Endothelial cell (in vitro differentiated cells): ENCODE results near the gene ETF1. TPM values are rescaled to one million over a fixed set of nuclear protein-coding genes. Genes with fewer than 3 reads are reported as not detected.

Experiments
- DNase-seq: peaks from one replicate; pipeline ENCODE4 v3.0.0; 2021; ENCODE audit warnings: low spot score
- H3K27ac Mint-ChIP-seq: one replicate; pipeline ENCODE4 v1.8.0; 2021; ENCODE audit warnings: mixed read lengths, inconsistent platforms; ENCODE audit not compliant: unreplicated experiment
- H3K27me3 Mint-ChIP-seq: one replicate; pipeline ENCODE4 v1.8.0; 2021; ENCODE audit warnings: mild to moderate bottlenecking, moderate library complexity, mixed read lengths, inconsistent platforms; ENCODE audit not compliant: unreplicated experiment
- H3K36me3 Mint-ChIP-seq: one replicate; pipeline ENCODE4 v1.8.0; 2021; ENCODE audit warnings: mild to moderate bottlenecking, low read depth, mixed read lengths, inconsistent platforms; ENCODE audit not compliant: unreplicated experiment
- H3K4me1 Mint-ChIP-seq: one replicate; pipeline ENCODE4 v1.8.0; 2021; ENCODE audit warnings: mild to moderate bottlenecking, mixed read lengths, inconsistent platforms; ENCODE audit not compliant: unreplicated experiment
- H3K4me3 Mint-ChIP-seq: one replicate; pipeline ENCODE4 v1.8.0; 2021; ENCODE audit warnings: mild to moderate bottlenecking, mixed read lengths, inconsistent platforms; ENCODE audit not compliant: unreplicated experiment
- H3K9me3 Mint-ChIP-seq: one replicate; pipeline ENCODE4 v1.8.0; 2021; ENCODE audit warnings: mixed read lengths, inconsistent platforms; ENCODE audit not compliant: unreplicated experiment
- CTCF ChIP-seq: fragments of 200-600 bp; sonication (generic); IDR thresholded peaks from one replicate; pipeline ENCODE4 v1.5.0; 2021; ENCODE audit warnings: antibody characterized with exemption; ENCODE audit not compliant: unreplicated experiment
- total RNA-seq: library from RNA; stranded (reverse); fragmentation: NEBNext Ultra II Directional; extraction: Animal tissue kit (Norgen Biotek cat#: 25700); gene quantifications from one replicate; pipeline ENCODE4 v1.2.1, GENCODE V29; 2021; ENCODE audit not compliant: unreplicated experiment

The ETF1 gene
- total RNA-seq, 1 donor from 2014 or later = 84.7 TPM

GRCh38 chr5:138570871-138571270 lies 27.8 kb upstream of the ETF1 start:
- no peak for DNase-seq
- Mint-ChIP-seq H3K36me3 (peaks cover 61% of the 10 kb centered on the region), H3K9me3 (no peaks in the 10 kb centered on the region), H3K27ac (no peak overlapping the region), H3K4me1 (peaks cover 12% of the 10 kb centered on the region), H3K27me3 (no peaks in the 10 kb centered on the region), H3K4me3 (no peak overlapping the region)
- no peak for TF ChIP-seq CTCF

GRCh38 chr5:138569782-138570181 lies 26.7 kb upstream of the ETF1 start:
- H3K27ac Mint-ChIP-seq = no peak overlapping the region

GRCh38 chr5:138568061-138568824 lies 25.2 kb upstream of the ETF1 start:
- Mint-ChIP-seq H3K4me1 (no peaks in the 10 kb centered on the region), H3K27ac (no peak overlapping the region), H3K27me3 (peaks cover 2% of the 10 kb centered on the region), H3K4me3 (no peak overlapping the region), H3K9me3 (no peaks in the 10 kb centered on the region), H3K36me3 (peaks cover 57% of the 10 kb centered on the region)
- no peak for TF ChIP-seq CTCF
- no peak for DNase-seq

More at GRCh38 chr5:138569782-138570181, 26.7 kb upstream of the ETF1 start:
- H3K9me3 Mint-ChIP-seq = no peaks in the 10 kb centered on the region
- DNase-seq = no peak
- H3K27me3 Mint-ChIP-seq = no peaks in the 10 kb centered on the region
- H3K4me3 Mint-ChIP-seq = no peak overlapping the region
- TF ChIP-seq CTCF = no peak
- peaks cover 61% of the 10 kb centered on the region for H3K36me3 Mint-ChIP-seq
- H3K4me1 Mint-ChIP-seq = peaks cover 9% of the 10 kb centered on the region

GRCh38 chr5:138566792-138567191 lies 23.8 kb upstream of the ETF1 start:
- Mint-ChIP-seq H3K9me3 (no peaks in the 10 kb centered on the region), H3K27ac (peak overlapping the region; percentile 36), H3K4me3 (peak overlapping the region; percentile 66), H3K4me1 (no peaks in the 10 kb centered on the region), H3K27me3 (peaks cover 2% of the 10 kb centered on the region), H3K36me3 (peaks cover 52% of the 10 kb centered on the region)
- DNase-seq = no peak
- no peak for TF ChIP-seq CTCF

- TF ChIP-seq CTCF = no peak
- H3K27me3 Mint-ChIP-seq = peaks cover 2% of the 10 kb centered on the region
- H3K4me1 Mint-ChIP-seq = no peaks in the 10 kb centered on the region
- no peak overlapping the region for H3K27ac Mint-ChIP-seq
- no peak for DNase-seq
- H3K36me3 Mint-ChIP-seq = peaks cover 52% of the 10 kb centered on the region
- no peaks in the 10 kb centered on the region for H3K9me3 Mint-ChIP-seq
- no peak overlapping the region for H3K4me3 Mint-ChIP-seq
Observed at GRCh38 chr5:138565100-138565821, 22.2 kb upstream of the ETF1 start.
